ENCODE results near the gene CATSPERE. TPM values are rescaled to one million over a fixed set of nuclear protein-coding genes. Genes with fewer than 3 reads are reported as not detected.
A peak's percentile ranks its signal among the peaks of the same experiment; 100 is the strongest.

Gene CATSPERE
- total RNA-seq, 2 donors from 2014 or later, result 0.33 to 0.42 TPM

DNA sequence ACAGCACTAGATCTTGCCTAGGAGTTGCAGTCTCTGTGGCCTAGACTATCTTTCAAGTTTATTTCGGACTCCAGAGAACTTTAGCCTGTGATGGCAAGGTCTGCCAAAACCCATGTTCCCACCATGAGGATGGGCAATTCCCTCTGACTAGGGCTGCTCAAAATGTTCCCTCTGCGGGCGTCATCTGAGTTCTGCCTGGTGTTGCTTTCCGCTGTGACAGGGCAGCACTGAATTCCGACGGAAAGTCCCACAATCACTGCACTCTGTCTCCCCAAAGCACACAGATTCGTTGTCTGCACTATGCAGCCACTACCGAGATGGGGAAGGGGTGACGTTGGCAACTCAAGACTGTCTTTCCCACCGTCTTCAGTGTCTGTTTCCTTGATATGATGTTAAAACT is 75.2 kb downstream of the CATSPERE start:
- no peaks in the 10 kb centered on the region for H3K27me3 Mint-ChIP-seq (ENCODE audit: insufficient read depth)
- Histone ChIP-seq H3K4me1 (ENCODE audit: control insufficient read depth, insufficient read depth, low read length) (no peaks in the 10 kb centered on the region), H3K4me3 (ENCODE audit: low read length) (no peak overlapping the region), H3K9ac (ENCODE audit: extremely low read depth, low read length, poor library complexity, severe bottlenecking) (no peak overlapping the region), H3K27me3 (ENCODE audit: control insufficient read depth, insufficient read depth, low read length, poor library complexity, severe bottlenecking) (no peaks in the 10 kb centered on the region), H3K9me3 (ENCODE audit: control insufficient read depth, low read length) (no peaks in the 10 kb centered on the region), H3K36me3 (ENCODE audit: control insufficient read depth, insufficient read depth, low read length) (no peaks in the 10 kb centered on the region), H3K27ac (ENCODE audit: low read depth, low read length) (no peak overlapping the region)
- no peak overlapping the region for H3K4me3 Mint-ChIP-seq
- 62 to 65% methylated on average over 6 to 10 of the region's 10 CpGs for WGBS, 2 experiments (ENCODE audit: insufficient coverage in 1 of 2, insufficient read length in 1 of 2)
- no peaks in the 10 kb centered on the region for H3K36me3 Mint-ChIP-seq (ENCODE audit: low read depth)
- H3K27ac Mint-ChIP-seq, result no peak overlapping the region
- no peak for DNase-seq
- H3K4me1 Mint-ChIP-seq, result no peaks in the 10 kb centered on the region
- peaks cover under 1% of the 10 kb centered on the region for H3K9me3 Mint-ChIP-seq
- TF ChIP-seq, protein P1, sequence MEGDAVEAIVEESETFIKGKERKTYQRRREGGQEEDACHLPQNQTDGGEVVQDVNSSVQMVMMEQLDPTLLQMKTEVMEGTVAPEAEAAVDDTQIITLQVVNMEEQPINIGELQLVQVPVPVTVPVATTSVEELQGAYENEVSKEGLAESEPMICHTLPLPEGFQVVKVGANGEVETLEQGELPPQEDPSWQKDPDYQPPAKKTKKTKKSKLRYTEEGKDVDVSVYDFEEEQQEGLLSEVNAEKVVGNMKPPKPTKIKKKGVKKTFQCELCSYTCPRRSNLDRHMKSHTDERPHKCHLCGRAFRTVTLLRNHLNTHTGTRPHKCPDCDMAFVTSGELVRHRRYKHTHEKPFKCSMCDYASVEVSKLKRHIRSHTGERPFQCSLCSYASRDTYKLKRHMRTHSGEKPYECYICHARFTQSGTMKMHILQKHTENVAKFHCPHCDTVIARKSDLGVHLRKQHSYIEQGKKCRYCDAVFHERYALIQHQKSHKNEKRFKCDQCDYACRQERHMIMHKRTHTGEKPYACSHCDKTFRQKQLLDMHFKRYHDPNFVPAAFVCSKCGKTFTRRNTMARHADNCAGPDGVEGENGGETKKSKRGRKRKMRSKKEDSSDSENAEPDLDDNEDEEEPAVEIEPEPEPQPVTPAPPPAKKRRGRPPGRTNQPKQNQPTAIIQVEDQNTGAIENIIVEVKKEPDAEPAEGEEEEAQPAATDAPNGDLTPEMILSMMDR (conservative IDR thresholded peaks at IDR 0.05), result no peak

GRCh38 chr1:244545511-244545910 is 84.4 kb downstream of the CATSPERE start:
- Mint-ChIP-seq H3K36me3 (ENCODE audit: low read depth) (no peaks in the 10 kb centered on the region), H3K27me3 (ENCODE audit: insufficient read depth) (no peaks in the 10 kb centered on the region), H3K9me3 (peaks cover 10% of the 10 kb centered on the region), H3K4me1 (no peaks in the 10 kb centered on the region), H3K4me3 (no peak overlapping the region), H3K27ac (no peak overlapping the region)
- Histone ChIP-seq H3K27ac (ENCODE audit: low read depth, low read length) (no peak overlapping the region), H3K9me3 (ENCODE audit: control insufficient read depth, low read length) (peaks cover 11% of the 10 kb centered on the region), H3K4me1 (ENCODE audit: control insufficient read depth, insufficient read depth, low read length) (no peaks in the 10 kb centered on the region), H3K4me3 (ENCODE audit: low read length) (no peak overlapping the region), H3K9ac (ENCODE audit: extremely low read depth, low read length, poor library complexity, severe bottlenecking) (no peak overlapping the region), H3K36me3 (ENCODE audit: control insufficient read depth, insufficient read depth, low read length) (no peaks in the 10 kb centered on the region), H3K27me3 (ENCODE audit: control insufficient read depth, insufficient read depth, low read length, poor library complexity, severe bottlenecking) (no peaks in the 10 kb centered on the region)
- TF ChIP-seq, protein P1 (conservative IDR thresholded peaks at IDR 0.05), result no peak
- WGBS, 2 experiments (ENCODE audit: insufficient coverage in 1 of 2, insufficient read length in 1 of 2), result 94% methylated on average over 1 of the region's 1 CpG; no CpG with 5 or more reads in 1 of the 2 experiments
- no peak for DNase-seq

DNA sequence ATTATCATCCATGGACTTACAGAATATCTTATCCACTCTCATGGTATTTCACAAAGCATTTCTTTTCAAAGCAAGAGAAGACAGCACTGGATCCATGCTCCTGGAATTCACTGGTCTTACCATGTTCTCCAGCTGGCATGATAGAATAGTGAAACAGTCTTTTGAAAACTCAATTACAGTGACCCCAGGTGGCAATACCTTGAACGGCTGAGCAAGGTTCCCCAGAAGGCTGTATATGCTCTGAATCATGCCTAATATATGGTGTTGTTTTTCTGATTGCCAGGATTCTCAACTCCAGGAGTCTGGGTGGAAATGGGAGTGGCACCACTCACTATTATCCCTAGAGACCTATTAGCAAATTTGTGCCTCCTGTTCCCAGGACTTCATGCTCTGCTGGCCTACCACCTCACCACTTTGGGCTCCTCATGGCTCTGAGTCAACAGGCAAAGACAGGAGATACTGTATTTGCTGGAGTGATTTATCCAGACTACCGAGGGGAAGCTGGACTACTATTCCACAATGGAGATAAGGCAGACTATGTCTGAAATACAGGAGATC is 87.6 kb downstream of the CATSPERE start:
- Histone ChIP-seq H3K27me3 (ENCODE audit: control insufficient read depth, insufficient read depth, low read length, poor library complexity, severe bottlenecking) (no peaks in the 10 kb centered on the region), H3K4me1 (ENCODE audit: control insufficient read depth, insufficient read depth, low read length) (no peaks in the 10 kb centered on the region), H3K27ac (ENCODE audit: low read depth, low read length) (no peak overlapping the region), H3K9ac (ENCODE audit: extremely low read depth, low read length, poor library complexity, severe bottlenecking) (no peak overlapping the region), H3K36me3 (ENCODE audit: control insufficient read depth, insufficient read depth, low read length) (no peaks in the 10 kb centered on the region), H3K4me3 (ENCODE audit: low read length) (no peak overlapping the region), H3K9me3 (ENCODE audit: control insufficient read depth, low read length) (peaks cover 4% of the 10 kb centered on the region)
- no peak overlapping the region for H3K4me3 Mint-ChIP-seq
- peaks cover 8% of the 10 kb centered on the region for H3K9me3 Mint-ChIP-seq
- H3K27me3 Mint-ChIP-seq (ENCODE audit: insufficient read depth), result no peaks in the 10 kb centered on the region
- 84% methylated on average over 2 of the region's 2 CpGs; no CpG with 5 or more reads in 1 of the 2 experiments for WGBS, 2 experiments (ENCODE audit: insufficient coverage in 1 of 2, insufficient read length in 1 of 2)
- TF ChIP-seq, protein P1 (conservative IDR thresholded peaks at IDR 0.05), result peak; percentile 56
- no peaks in the 10 kb centered on the region for H3K4me1 Mint-ChIP-seq
- DNase-seq, result peak; percentile 49
- H3K36me3 Mint-ChIP-seq (ENCODE audit: low read depth), result no peaks in the 10 kb centered on the region
- no peak overlapping the region for H3K27ac Mint-ChIP-seq
